ENCODE results near the gene CLN5. TPM values are rescaled to one million over a fixed set of nuclear protein-coding genes. Genes with fewer than 3 reads are reported as not detected.

CLN5 gene
- total RNA-seq, 1 donor from 2014 or later, result 41.8 TPM

GRCh38 chr13:76965759-76966421, 26.0 kb upstream of the CLN5 start:
- ATAC-seq, result no peak
- no peak for DNase-seq
- no peak for TF ChIP-seq CTCF (IDR thresholded peaks at IDR 0.05)
- H3K4me3 ChIP-seq, result no peak overlapping the region
- H3K27ac ChIP-seq, result no peak overlapping the region
- no peaks in the 10 kb centered on the region for H3K4me1 ChIP-seq
- no peaks in the 10 kb centered on the region for H3K36me3 ChIP-seq
- no peaks in the 10 kb centered on the region for H3K9me3 ChIP-seq
- no peaks in the 10 kb centered on the region for H3K27me3 ChIP-seq
- intact Hi-C loops (cut with DNase I), result no loop called here

GRCh38 chr13:76967031-76967430, 24.9 kb upstream of the CLN5 start:
- ATAC-seq (no peak), DNase-seq (no peak)
- no peaks in the 10 kb centered on the region for H3K9me3 ChIP-seq
- H3K36me3 ChIP-seq, result no peaks in the 10 kb centered on the region
- H3K27me3 ChIP-seq, result no peaks in the 10 kb centered on the region
- intact Hi-C loops (cut with DNase I), result no loop called here
- no peak for TF ChIP-seq CTCF (IDR thresholded peaks at IDR 0.05)
- no peak overlapping the region for H3K4me3 ChIP-seq
- no peak overlapping the region for H3K27ac ChIP-seq
- no peaks in the 10 kb centered on the region for H3K4me1 ChIP-seq

GRCh38 chr13:76968041-76968440, 23.8 kb upstream of the CLN5 start:
- H3K27me3 ChIP-seq, result no peaks in the 10 kb centered on the region
- DNase-seq, result no peak
- H3K27ac ChIP-seq, result no peak overlapping the region
- ATAC-seq, result no peak
- H3K36me3 ChIP-seq, result no peaks in the 10 kb centered on the region
- H3K4me1 ChIP-seq, result no peaks in the 10 kb centered on the region
- no peak for TF ChIP-seq CTCF (IDR thresholded peaks at IDR 0.05)
- H3K4me3 ChIP-seq, result no peak overlapping the region
- intact Hi-C loops (cut with DNase I), result no loop called here
- no peaks in the 10 kb centered on the region for H3K9me3 ChIP-seq

GRCh38 chr13:76969488-76970365, 22.2 kb upstream of the CLN5 start:
- Histone ChIP-seq H3K27ac (no peak overlapping the region), H3K9me3 (no peaks in the 10 kb centered on the region), H3K4me1 (no peaks in the 10 kb centered on the region), H3K4me3 (no peak overlapping the region), H3K27me3 (no peaks in the 10 kb centered on the region), H3K36me3 (no peaks in the 10 kb centered on the region)
- intact Hi-C loops (cut with DNase I), result no loop called here
- no peak for TF ChIP-seq CTCF (IDR thresholded peaks at IDR 0.05)
- peak; percentile 70 for ATAC-seq
- DNase-seq, result no peak

- intact Hi-C loops (cut with DNase I), result no loop called here
- Histone ChIP-seq H3K9me3 (no peaks in the 10 kb centered on the region), H3K36me3 (no peaks in the 10 kb centered on the region)
Measured at GRCh38 chr13:76971215-76971614, 20.7 kb upstream of the CLN5 start.

More at GRCh38 chr13:76971215-76971614, 20.7 kb upstream of the CLN5 start:
- no peaks in the 10 kb centered on the region for H3K4me1 ChIP-seq
- H3K27me3 ChIP-seq, result no peaks in the 10 kb centered on the region
- no peak overlapping the region for H3K27ac ChIP-seq
- no peak for TF ChIP-seq CTCF (IDR thresholded peaks at IDR 0.05)
- no peak for DNase-seq
- ATAC-seq, result no peak
- no peak overlapping the region for H3K4me3 ChIP-seq
